ENCODE data around the gene PGF.
A peak's percentile ranks its signal among the peaks of the same experiment; 100 is the strongest.
"Not testable (repeated sequence)": the region's sequence is repeated elsewhere in the genome, so short reads cannot be mapped to it uniquely, and the experiment has no call there.

PGF gene
- 0 to 0.71 (median 0.16) reads per million in 18 experiments for total RNA-seq

- peak; percentile 44 to 71 for DNase-seq
Measured at GRCh38 chr14:74955229-74956026, at the start of gene PGF. Gene PGF, minus strand, starts transcription at chr14:74955597. Its CDS starts 355 bp downstream, at chr14:74955242.

- DNase-seq, result no peak
Measured at GRCh38 chr14:75003250-75004027, 48.0 kb upstream of the PGF start.

GRCh38 chr14:75002392-75003249 lies 47.2 kb upstream of the PGF start, which contains the start of gene EIF2B2:
Gene EIF2B2, plus strand, starts transcription at chr14:75002921. Its CDS starts 70 bp downstream, at chr14:75002991.
- DNase-seq, result peak; percentile 98

- no peak for DNase-seq
Measured at GRCh38 chr14:75001899-75002298, 46.5 kb upstream of the PGF start.

GRCh38 chr14:75001261-75001660 lies 45.9 kb upstream of the PGF start:
- DNase-seq, result no peak

- DNase-seq, result not testable (repeated sequence)
Measured at GRCh38 chr14:74995781-74996180, 40.4 kb upstream of the PGF start.

- not testable (repeated sequence) for DNase-seq
Measured at GRCh38 chr14:74994182-74994581, 38.8 kb upstream of the PGF start.

GRCh38 chr14:74988993-74989392 lies 33.6 kb upstream of the PGF start:
- no peak for DNase-seq

- DNase-seq, result no peak
Measured at GRCh38 chr14:74988131-74988530, 32.7 kb upstream of the PGF start.

- DNase-seq, result no peak
Measured at GRCh38 chr14:74985806-74986205, 30.4 kb upstream of the PGF start.

GRCh38 chr14:74985028-74985310 lies 29.6 kb upstream of the PGF start:
- DNase-seq, result peak in 1 of 2 donors; percentile 14

- DNase-seq, result no peak
Measured at GRCh38 chr14:74984236-74985027, 29.0 kb upstream of the PGF start.

GRCh38 chr14:74983343-74983742 lies 27.9 kb upstream of the PGF start:
- DNase-seq, result no peak

- DNase-seq, result no peak
Measured at GRCh38 chr14:74982661-74983060, 27.3 kb upstream of the PGF start.

GRCh38 chr14:74981833-74982232 lies 26.4 kb upstream of the PGF start:
- no peak for DNase-seq

- DNase-seq, result no peak
Measured at GRCh38 chr14:74981462-74981782, 26.0 kb upstream of the PGF start.

GRCh38 chr14:74980731-74981461 lies 25.5 kb upstream of the PGF start:
- no peak for DNase-seq

- no peak for DNase-seq
Measured at GRCh38 chr14:74980398-74980730, 25.0 kb upstream of the PGF start.

GRCh38 chr14:74979442-74980397 lies 24.3 kb upstream of the PGF start:
- no peak for DNase-seq

GRCh38 chr14:74979029-74979428 lies 23.6 kb upstream of the PGF start:
- no peak for DNase-seq

All from inflammatory macrophage (primary cell).